Erythroblast (primary cell): Measurements from ENCODE around the gene MFAP1.
"Not testable (repeated sequence)": the region's sequence is repeated elsewhere in the genome, so short reads cannot be mapped to it uniquely, and the experiment has no call there.

Source experiments
- GATA1 ChIP-seq: IDR thresholded peaks from 2 replicates; pipeline ENCODE4 v1.6.1; 2011; ENCODE audit warnings: low read depth, mild to moderate bottlenecking, control low read depth, low read length, moderate library complexity
- POLR2A ChIP-seq: IDR thresholded peaks from 2 replicates; pipeline ENCODE4 v1.6.1; 2011; ENCODE audit warnings: mild to moderate bottlenecking, low read length

DNA sequence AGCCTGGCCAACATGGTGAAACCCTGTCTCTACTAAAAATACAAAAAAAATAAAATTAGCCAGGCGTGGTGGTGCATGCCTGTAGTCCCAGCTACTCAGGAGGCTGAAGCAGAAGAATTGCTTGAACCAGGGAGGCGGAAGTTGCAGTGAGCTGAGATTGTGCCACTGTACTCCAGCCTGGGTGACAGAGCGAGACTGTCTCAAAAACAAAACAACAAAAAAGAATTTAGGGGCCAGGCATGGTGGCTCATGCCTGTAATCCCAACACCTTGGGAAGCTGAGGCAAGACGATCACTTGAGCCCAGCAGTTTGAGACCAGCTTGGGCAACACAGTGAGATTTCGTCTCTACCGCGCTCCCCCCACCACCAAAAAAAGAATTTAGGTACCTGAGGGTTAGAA is 21.8 kb downstream of the MFAP1 start:
- TF ChIP-seq POLR2A, GATA1: not testable (repeated sequence)
